Trophoblast cell (in vitro differentiated cells and primary cell): Measurements from ENCODE around the gene CHST9.

ENCODE experiments used
- DNase-seq, 2 donors: peaks; one replicate each; pipeline ENCODE4 v3.0.0-alpha.2; 2016
- H2AFZ ChIP-seq: 2 replicates; pipeline ENCODE4 v1.6.1; 2013; ENCODE audit warnings: low read length, moderate library complexity, mild to moderate bottlenecking; ENCODE audit not compliant: insufficient read depth, poor library complexity
- H2AK5ac ChIP-seq: 2 replicates; pipeline ENCODE4 v1.6.1; 2013; ENCODE audit warnings: mild to moderate bottlenecking, low read length
- H2BK120ac ChIP-seq: 2 replicates; pipeline ENCODE4 v1.6.1; 2013; ENCODE audit warnings: low read length, mild to moderate bottlenecking, moderate library complexity; ENCODE audit not compliant: insufficient read depth, poor library complexity
- H2BK12ac ChIP-seq: 2 replicates; pipeline ENCODE4 v1.6.1; 2013; ENCODE audit warnings: mild to moderate bottlenecking, low read length, moderate library complexity
- H2BK5ac ChIP-seq: 2 replicates; pipeline ENCODE4 v1.6.1; 2013; ENCODE audit warnings: low read length, low read depth, moderate library complexity, mild to moderate bottlenecking; ENCODE audit not compliant: poor library complexity
- H3K14ac ChIP-seq: 2 replicates; pipeline ENCODE4 v1.6.1; 2013; ENCODE audit warnings: mild to moderate bottlenecking, low read length
- H3K18ac ChIP-seq: 2 replicates; pipeline ENCODE4 v1.6.1; 2013; ENCODE audit warnings: mild to moderate bottlenecking, low read length
- H3K23ac ChIP-seq: 2 replicates; pipeline ENCODE4 v1.6.1; 2013; ENCODE audit warnings: low read length
- H3K27ac ChIP-seq: 2 replicates; pipeline ENCODE4 v1.5.1; 2013; ENCODE audit warnings: low read depth, mild to moderate bottlenecking, inconsistent platforms, low read length, moderate library complexity
- H3K27me3 ChIP-seq: 2 replicates; pipeline ENCODE4 v1.6.1; 2013; ENCODE audit warnings: inconsistent platforms, mild to moderate bottlenecking, low read length, moderate library complexity; ENCODE audit not compliant: insufficient read depth
- H3K36me3 ChIP-seq, 2 experiments: 1 replicate in 1 of 2; 2 replicates in 1 of 2; pipeline ENCODE4 v1.6.1; 2013; ENCODE audit warnings: low read length in 2 of 2, mild to moderate bottlenecking in 2 of 2, moderate library complexity in 1 of 2; ENCODE audit not compliant: insufficient read depth in 2 of 2, control insufficient read depth in 1 of 2
- H3K4ac ChIP-seq: 2 replicates; pipeline ENCODE4 v1.6.1; 2013; ENCODE audit warnings: low read depth, mild to moderate bottlenecking, low read length, moderate library complexity
- H3K4me1 ChIP-seq, 2 experiments: 1 replicate in 1 of 2; 2 replicates in 1 of 2; pipeline ENCODE4 v1.6.1; 2013; ENCODE audit warnings: low read length in 2 of 2, mild to moderate bottlenecking in 2 of 2, moderate library complexity in 1 of 2; ENCODE audit not compliant: insufficient read depth in 2 of 2, control insufficient read depth in 1 of 2
- H3K4me2 ChIP-seq: 2 replicates; pipeline ENCODE4 v1.6.1; 2013; ENCODE audit warnings: inconsistent platforms, mild to moderate bottlenecking, low read length, moderate library complexity
- H3K4me3 ChIP-seq: 2 replicates; pipeline ENCODE4 v1.5.1; 2013; ENCODE audit warnings: mild to moderate bottlenecking, low read depth, low read length, inconsistent platforms
- H3K79me1 ChIP-seq: one replicate; pipeline ENCODE4 v1.6.1; 2013; ENCODE audit warnings: low read length
- H3K79me2 ChIP-seq: 2 replicates; pipeline ENCODE4 v1.6.1; 2013; ENCODE audit warnings: low read length, mild to moderate bottlenecking; ENCODE audit not compliant: control insufficient read depth, insufficient read depth, poor library complexity
- H3K9ac ChIP-seq: 2 replicates; pipeline ENCODE4 v1.6.1; 2013; ENCODE audit warnings: mild to moderate bottlenecking, low read length
- H3K9me3 ChIP-seq: 2 replicates; pipeline ENCODE4 v1.6.1; 2013; ENCODE audit warnings: low read depth, mild to moderate bottlenecking, control low read depth, inconsistent platforms, low read length; ENCODE audit not compliant: insufficient read depth
- H4K12ac ChIP-seq: 2 replicates; pipeline ENCODE4 v1.6.1; 2013; ENCODE audit warnings: low read depth, mild to moderate bottlenecking, low read length, moderate library complexity
- H4K8ac ChIP-seq: 2 replicates; pipeline ENCODE4 v1.6.1; 2013; ENCODE audit warnings: low read depth, mild to moderate bottlenecking, low read length, moderate library complexity
- H4K91ac ChIP-seq: one replicate; pipeline ENCODE4 v1.6.1; 2013; ENCODE audit warnings: low read depth, mild to moderate bottlenecking, low read length, moderate library complexity
- WGBS: extraction: QIAGEN DNeasy Blood & Tissue Kit; methylation state at CpG from one replicate; pipeline ENCODE4 v1.1.7; 2013; ENCODE audit warnings: missing lambda C conversion rate; ENCODE audit not compliant: insufficient read length, insufficient coverage; ENCODE audit errors: extremely low coverage; 5-methylcytosine and 5-hydroxymethylcytosine counted together

The CHST9 gene

GRCh38 chr18:27004056-27004829 is 180.9 kb downstream of the CHST9 start:
- no peak overlapping the region for H3K4me3 ChIP-seq
- no peak overlapping the region for H2BK12ac ChIP-seq
- no peak overlapping the region for H2AFZ ChIP-seq
- H4K8ac ChIP-seq = no peak overlapping the region
- no peak overlapping the region for H2BK5ac ChIP-seq
- H4K91ac ChIP-seq = no peak overlapping the region
- H3K36me3 ChIP-seq = no peaks in the 10 kb centered on the region
- H3K27ac ChIP-seq = no peak overlapping the region
- no peak overlapping the region for H4K12ac ChIP-seq
- H3K9me3 ChIP-seq = no peaks in the 10 kb centered on the region
- no peak overlapping the region for H2AK5ac ChIP-seq
- no peaks in the 10 kb centered on the region for H3K79me1 ChIP-seq
- no peak overlapping the region for H3K4me2 ChIP-seq
- no CpG with 5 or more reads among the region's 9 CpGs for WGBS
- H2BK120ac ChIP-seq = no peak overlapping the region
- H3K18ac ChIP-seq = no peak overlapping the region
- peak in 1 of 2 donors; percentile 4 for DNase-seq
- no peaks in the 10 kb centered on the region for H3K79me2 ChIP-seq
- no peaks in the 10 kb centered on the region for H3K4me1 ChIP-seq
- H3K4ac ChIP-seq = no peak overlapping the region
- no peaks in the 10 kb centered on the region for H3K27me3 ChIP-seq
- no peak overlapping the region for H3K9ac ChIP-seq
- H3K14ac ChIP-seq = no peak overlapping the region
- H3K23ac ChIP-seq = no peak overlapping the region

- H3K79me2 ChIP-seq = no peaks in the 10 kb centered on the region
- H2BK12ac ChIP-seq = no peak overlapping the region
- no peak overlapping the region for H3K27ac ChIP-seq
- WGBS = no CpG with 5 or more reads among the region's 3 CpGs
- H2AK5ac ChIP-seq = no peak overlapping the region
- H3K4me2 ChIP-seq = no peak overlapping the region
- no peak overlapping the region for H3K23ac ChIP-seq
- H3K18ac ChIP-seq = no peak overlapping the region
- H4K8ac ChIP-seq = no peak overlapping the region
- H3K4ac ChIP-seq = no peak overlapping the region
- H2BK120ac ChIP-seq = no peak overlapping the region
- H4K12ac ChIP-seq = no peak overlapping the region
- H3K4me1 ChIP-seq = no peaks in the 10 kb centered on the region
- H3K9me3 ChIP-seq = no peaks in the 10 kb centered on the region
- no peak overlapping the region for H3K4me3 ChIP-seq
- no peak overlapping the region for H2AFZ ChIP-seq
- no peaks in the 10 kb centered on the region for H3K79me1 ChIP-seq
- H3K9ac ChIP-seq = no peak overlapping the region
- no peaks in the 10 kb centered on the region for H3K36me3 ChIP-seq
- H2BK5ac ChIP-seq = no peak overlapping the region
- no peak for DNase-seq
- H4K91ac ChIP-seq = no peak overlapping the region
- H3K14ac ChIP-seq = no peak overlapping the region
- no peaks in the 10 kb centered on the region for H3K27me3 ChIP-seq
Measured at GRCh38 chr18:26999797-27000196, 185.3 kb downstream of the CHST9 start.

GRCh38 chr18:26993568-26993967 is 191.5 kb downstream of the CHST9 start:
- Histone ChIP-seq H2BK12ac (no peak overlapping the region), H3K36me3 (no peaks in the 10 kb centered on the region), H3K4me3 (no peak overlapping the region), H4K8ac (no peak overlapping the region), H3K27me3 (no peaks in the 10 kb centered on the region), H4K12ac (no peak overlapping the region), H3K4me1 (no peaks in the 10 kb centered on the region), H3K79me1 (no peaks in the 10 kb centered on the region), H3K9ac (no peak overlapping the region), H2AK5ac (no peak overlapping the region), H2BK5ac (no peak overlapping the region), H3K27ac (no peak overlapping the region), H3K9me3 (no peaks in the 10 kb centered on the region), H3K14ac (no peak overlapping the region), H2AFZ (no peak overlapping the region), H3K4ac (no peak overlapping the region), H3K4me2 (no peak overlapping the region), H3K23ac (no peak overlapping the region), H4K91ac (no peak overlapping the region), H3K79me2 (no peaks in the 10 kb centered on the region), H3K18ac (no peak overlapping the region), H2BK120ac (no peak overlapping the region)
- WGBS = no CpG with 5 or more reads among the region's 6 CpGs
- no peak for DNase-seq

- H3K18ac ChIP-seq = no peak overlapping the region
- H3K14ac ChIP-seq = no peak overlapping the region
- H3K27me3 ChIP-seq = no peaks in the 10 kb centered on the region
- no peak overlapping the region for H3K4ac ChIP-seq
- H3K27ac ChIP-seq = no peak overlapping the region
- H3K4me3 ChIP-seq = no peak overlapping the region
- no peaks in the 10 kb centered on the region for H3K36me3 ChIP-seq
- no peaks in the 10 kb centered on the region for H3K4me1 ChIP-seq
- H3K23ac ChIP-seq = no peak overlapping the region
- H2BK5ac ChIP-seq = no peak overlapping the region
- no peak for DNase-seq
- H2AK5ac ChIP-seq = no peak overlapping the region
- no peaks in the 10 kb centered on the region for H3K79me1 ChIP-seq
- no peak overlapping the region for H4K12ac ChIP-seq
- H2BK12ac ChIP-seq = no peak overlapping the region
- no peak overlapping the region for H3K9ac ChIP-seq
- no peak overlapping the region for H2AFZ ChIP-seq
- no peak overlapping the region for H4K91ac ChIP-seq
- no peak overlapping the region for H3K4me2 ChIP-seq
- no peak overlapping the region for H4K8ac ChIP-seq
- no peak overlapping the region for H2BK120ac ChIP-seq
- no CpG with 5 or more reads among the region's 2 CpGs for WGBS
- H3K9me3 ChIP-seq = no peaks in the 10 kb centered on the region
- H3K79me2 ChIP-seq = no peaks in the 10 kb centered on the region
Measured at GRCh38 chr18:26992926-26993325, 192.2 kb downstream of the CHST9 start.
